ENCODE measurements around the gene MRGPRF. TPM values are rescaled to one million over a fixed set of nuclear protein-coding genes. Genes with fewer than 3 reads are reported as not detected.

MRGPRF gene
- total RNA-seq, 1 experiment from 2014 or later: 0.76 TPM

DNA sequence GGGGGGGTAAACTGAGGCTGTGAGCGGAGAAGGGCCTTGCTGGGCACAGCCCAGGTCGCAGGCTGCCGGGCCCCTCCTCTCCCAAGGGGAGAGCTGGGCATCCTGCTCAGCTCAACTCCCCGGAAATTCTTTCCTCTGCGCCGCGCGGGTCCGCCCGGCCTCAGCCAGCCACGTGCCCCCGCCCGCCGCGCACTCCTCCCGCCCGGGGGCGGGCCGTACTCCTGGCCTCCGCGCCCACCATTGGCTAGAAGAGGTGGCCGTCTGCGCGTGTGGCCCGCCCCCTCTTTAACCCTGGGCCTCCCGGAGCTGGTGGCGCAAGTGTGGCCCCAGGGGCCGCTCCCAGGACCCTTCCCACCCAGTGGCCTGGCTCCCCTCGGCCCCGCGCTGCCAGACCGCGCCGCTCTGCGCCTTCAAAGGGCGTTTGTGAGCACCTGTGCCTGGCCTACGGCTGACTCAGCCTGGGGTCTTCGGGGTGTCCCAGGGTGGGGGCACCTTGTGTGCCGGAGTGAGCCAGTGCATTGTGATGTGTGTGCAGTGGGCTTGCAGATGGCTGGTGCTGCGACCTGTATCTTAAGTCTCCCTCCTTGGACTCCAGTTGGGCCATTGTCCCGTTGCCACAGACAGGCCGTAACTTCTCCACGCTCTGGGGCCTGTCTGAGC lies 2.0 kb downstream of the MRGPRF start (continued):
- TF ChIP-seq MAX (IDR thresholded peaks at IDR 0.05) (peak; percentile 93), CBX3 (IDR thresholded peaks at IDR 0.05; ENCODE audit: low read depth) (no peak)

- peak; percentile 16 for ATAC-seq
- ChIA-PET POLR2A (interaction anchor here (1.4 to 2.1 kb wide), 2 partner anchors 25 to 34 kb away, joined by 5 to 8 read pairs; no protein-coding TSS in a partner anchor), CTCF (interaction anchor here (1.2 to 1.4 kb wide), 3 partner anchors 9 to 55 kb away, joined by 5 to 6 read pairs (median 5); no protein-coding TSS in a partner anchor), RAD21 (ENCODE audit: low non-redundant PET in 1 of 2, low total read pairs in 2 of 2, uncharacterized antibody in 2 of 2, unreplicated experiment in 2 of 2) (no interaction called here)
- Histone ChIP-seq H3K9me3 (ENCODE audit: control insufficient read depth in 1 of 2, insufficient read depth in 1 of 2, low read depth in 1 of 2, low read length in 2 of 2) (no peaks in the 10 kb centered on the region), H3K4me1 (ENCODE audit: control insufficient read depth in 1 of 2, insufficient read depth in 2 of 2, low read length in 2 of 2) (peaks cover 38 to 50% of the 10 kb centered on the region in 2 experiments), H3K36me3 (ENCODE audit: control insufficient read depth in 1 of 2, insufficient read depth in 2 of 2, low read length in 2 of 2) (no peaks in the 10 kb centered on the region), H3K27me3 (ENCODE audit: insufficient read depth, low read length) (no peaks in the 10 kb centered on the region), H3K4me3 (replicated peaks in 1 of 2; ENCODE audit: low read depth in 1 of 2, low read length in 2 of 2) (peak overlapping the region; percentile 39 to 54), H3K27ac (ENCODE audit: low read depth, low read length) (peak overlapping the region; percentile 66), H3K79me2 (ENCODE audit: insufficient read depth, low read length) (no peaks in the 10 kb centered on the region), H3K4me2 (ENCODE audit: low read length) (peak overlapping the region; percentile 78), H3K9me2 (ENCODE audit: insufficient read depth) (no peaks in the 10 kb centered on the region), H3K9ac (ENCODE audit: low read length) (peak overlapping the region; percentile 69), H2AFZ (ENCODE audit: low read depth, low read length, poor library complexity, severe bottlenecking) (no peak overlapping the region), H4K20me1 (ENCODE audit: insufficient read depth) (no peaks in the 10 kb centered on the region)
- TF ChIP-seq SRF (IDR thresholded peaks at IDR 0.05; ENCODE audit: low read depth) (no peak), SP1 (IDR thresholded peaks at IDR 0.05; ENCODE audit: low read depth) (no peak), REST (IDR thresholded peaks at IDR 0.05; ENCODE audit: low read depth) (no peak), EGR1 (IDR thresholded peaks at IDR 0.05; ENCODE audit: low read depth) (no peak), SIN3A (IDR thresholded peaks at IDR 0.05; ENCODE audit: low read depth) (no peak), ZFX (IDR thresholded peaks at IDR 0.05) (no peak), TCF7L2 (IDR thresholded peaks at IDR 0.05; ENCODE audit: borderline replicate concordance, extremely low read depth, insufficient read depth, insufficient read length) (no peak)
- TF ChIP-seq, protein P1, sequence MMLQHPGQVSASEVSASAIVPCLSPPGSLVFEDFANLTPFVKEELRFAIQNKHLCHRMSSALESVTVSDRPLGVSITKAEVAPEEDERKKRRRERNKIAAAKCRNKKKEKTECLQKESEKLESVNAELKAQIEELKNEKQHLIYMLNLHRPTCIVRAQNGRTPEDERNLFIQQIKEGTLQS (IDR thresholded peaks at IDR 0.05): no peak
- TF ChIP-seq, protein P2, sequence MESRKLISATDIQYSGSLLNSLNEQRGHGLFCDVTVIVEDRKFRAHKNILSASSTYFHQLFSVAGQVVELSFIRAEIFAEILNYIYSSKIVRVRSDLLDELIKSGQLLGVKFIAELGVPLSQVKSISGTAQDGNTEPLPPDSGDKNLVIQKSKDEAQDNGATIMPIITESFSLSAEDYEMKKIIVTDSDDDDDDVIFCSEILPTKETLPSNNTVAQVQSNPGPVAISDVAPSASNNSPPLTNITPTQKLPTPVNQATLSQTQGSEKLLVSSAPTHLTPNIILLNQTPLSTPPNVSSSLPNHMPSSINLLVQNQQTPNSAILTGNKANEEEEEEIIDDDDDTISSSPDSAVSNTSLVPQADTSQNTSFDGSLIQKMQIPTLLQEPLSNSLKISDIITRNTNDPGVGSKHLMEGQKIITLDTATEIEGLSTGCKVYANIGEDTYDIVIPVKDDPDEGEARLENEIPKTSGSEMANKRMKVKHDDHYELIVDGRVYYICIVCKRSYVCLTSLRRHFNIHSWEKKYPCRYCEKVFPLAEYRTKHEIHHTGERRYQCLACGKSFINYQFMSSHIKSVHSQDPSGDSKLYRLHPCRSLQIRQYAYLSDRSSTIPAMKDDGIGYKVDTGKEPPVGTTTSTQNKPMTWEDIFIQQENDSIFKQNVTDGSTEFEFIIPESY (IDR thresholded peaks at IDR 0.05; ENCODE audit: extremely low read depth, insufficient replicate concordance, low read length): no peak
- intact Hi-C loops (cut with micrococcal nuclease): no loop called here
- DNase-seq (ENCODE audit: low read depth, low spot score): no peak
- no TSS peak for BruUV-seq (replicated peaks)
These were observed 2.6 kb downstream of the MRGPRF start for GRCh38 chr11:69010361-69010891.
